ES-I3 (cell line): ENCODE data around the gene CRYZL1.
"Not testable (repeated sequence)": the region's sequence is repeated elsewhere in the genome, so short reads cannot be mapped to it uniquely, and the experiment has no call there.

Experiments used
- H3K36me3 ChIP-seq: 2 replicates; pipeline ENCODE4 v1.6.1; 2013; ENCODE audit warnings: mild to moderate bottlenecking, low read length, control low read depth, moderate library complexity; ENCODE audit not compliant: insufficient read depth
- H3K4me1 ChIP-seq: 2 replicates; pipeline ENCODE4 v1.6.1; 2013; ENCODE audit warnings: mild to moderate bottlenecking, control low read depth, low read length; ENCODE audit not compliant: insufficient read depth
- H3K9ac ChIP-seq: 2 replicates; pipeline ENCODE4 v1.6.1; 2013; ENCODE audit warnings: low read depth, mild to moderate bottlenecking, low read length, moderate library complexity
- H3K9me3 ChIP-seq: 2 replicates; pipeline ENCODE4 v1.6.1; 2013; ENCODE audit warnings: mild to moderate bottlenecking, low read length, moderate library complexity; ENCODE audit not compliant: control insufficient read depth, insufficient read depth

Gene CRYZL1

GRCh38 chr21:33576741-33577141 lies 64.8 kb downstream of the CRYZL1 start:
- not testable (repeated sequence) for H3K4me1 ChIP-seq, H3K9ac ChIP-seq, H3K9me3 ChIP-seq
- H3K36me3 ChIP-seq, result peaks cover 18% of the 10 kb centered on the region

GRCh38 chr21:33572350-33572749 lies 69.2 kb downstream of the CRYZL1 start:
- no peak overlapping the region for H3K9ac ChIP-seq
- H3K4me1 ChIP-seq, result no peaks in the 10 kb centered on the region
- peaks cover 26% of the 10 kb centered on the region for H3K36me3 ChIP-seq
- no peaks in the 10 kb centered on the region for H3K9me3 ChIP-seq

DNA sequence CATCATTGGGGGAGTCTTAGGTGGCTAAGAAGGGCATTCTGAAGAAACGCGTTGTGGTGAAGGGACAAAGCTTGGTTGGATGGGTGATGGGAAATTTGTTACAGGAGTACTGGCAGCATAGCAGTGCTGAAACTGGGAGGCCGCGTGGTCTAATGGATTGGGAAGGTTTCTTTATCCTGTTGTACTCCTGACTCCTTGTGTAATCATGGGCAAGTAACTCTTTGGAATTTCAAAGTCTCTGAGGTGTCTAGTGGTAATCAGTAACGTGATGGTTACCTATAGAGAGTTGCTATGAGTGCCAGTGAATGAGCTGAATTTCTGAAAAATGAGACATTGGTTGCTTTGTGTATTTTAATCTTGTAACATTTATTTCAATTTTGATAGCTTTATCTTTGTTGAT lies 71.5 kb downstream of the CRYZL1 start:
- Histone ChIP-seq H3K9ac (no peak overlapping the region), H3K9me3 (no peaks in the 10 kb centered on the region), H3K36me3 (peaks cover 27% of the 10 kb centered on the region), H3K4me1 (no peaks in the 10 kb centered on the region)

DNA sequence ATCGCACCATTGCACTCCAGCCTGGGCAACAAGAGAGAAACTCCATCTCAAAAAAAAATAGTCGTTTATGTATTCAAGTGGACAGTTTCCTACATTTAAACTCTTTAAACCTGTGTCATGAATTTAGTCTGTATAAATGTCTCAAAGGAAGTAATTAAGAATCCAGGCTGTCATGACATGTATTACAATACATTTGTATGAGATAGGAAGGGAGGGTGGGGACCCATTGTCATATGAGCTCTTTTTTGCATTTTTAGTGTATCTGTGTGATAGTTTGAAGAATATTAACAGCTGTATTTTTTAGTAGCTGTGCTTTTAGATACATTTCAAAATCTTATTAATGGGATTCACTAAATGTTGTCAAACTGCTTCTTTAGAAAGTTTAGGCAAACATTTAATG lies 73.1 kb downstream of the CRYZL1 start:
- Histone ChIP-seq H3K4me1 (no peaks in the 10 kb centered on the region), H3K36me3 (peaks cover 22% of the 10 kb centered on the region), H3K9me3 (no peaks in the 10 kb centered on the region), H3K9ac (no peak overlapping the region)

DNA sequence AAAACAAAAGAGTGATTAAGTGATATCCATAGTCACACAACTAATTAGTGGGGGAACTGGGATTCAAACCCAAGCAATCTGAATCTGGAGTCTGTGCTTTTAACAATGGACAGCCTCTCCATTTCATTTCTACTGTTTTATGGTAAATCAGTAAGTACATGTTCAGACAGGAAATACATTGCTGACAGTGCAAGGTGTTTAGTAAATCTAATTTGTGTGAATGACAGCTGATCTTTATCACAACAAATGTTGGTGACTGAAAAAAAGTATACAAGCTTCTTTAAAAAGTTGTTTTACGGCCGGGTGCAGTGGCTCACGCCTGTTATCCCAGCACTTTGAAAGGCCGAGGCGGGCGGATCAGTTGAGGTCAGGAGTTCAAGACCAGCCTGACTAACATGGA lies 73.6 kb downstream of the CRYZL1 start:
- no peaks in the 10 kb centered on the region for H3K9me3 ChIP-seq
- H3K9ac ChIP-seq, result no peak overlapping the region
- no peaks in the 10 kb centered on the region for H3K4me1 ChIP-seq
- peaks cover 22% of the 10 kb centered on the region for H3K36me3 ChIP-seq

DNA sequence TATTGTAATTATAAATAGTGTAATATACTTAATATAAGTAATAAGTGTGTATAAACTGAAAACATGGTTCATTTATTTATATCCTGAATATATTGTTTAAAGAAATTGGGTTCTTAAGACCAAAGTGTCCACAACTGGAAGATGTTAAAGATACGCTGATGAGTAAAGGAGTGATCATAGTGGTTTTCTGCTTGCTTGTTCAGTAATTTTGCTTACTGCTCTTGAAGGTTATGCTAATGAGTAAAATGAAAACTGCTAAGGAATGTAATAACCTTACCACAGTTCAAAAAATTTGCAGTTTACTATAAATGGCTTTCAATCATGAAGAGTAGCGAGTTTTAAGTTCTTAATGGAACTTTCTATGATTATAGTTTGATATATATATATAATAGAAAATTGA lies 75.0 kb downstream of the CRYZL1 start:
- Histone ChIP-seq H3K36me3 (peaks cover 19% of the 10 kb centered on the region), H3K9me3 (no peaks in the 10 kb centered on the region), H3K4me1 (no peaks in the 10 kb centered on the region), H3K9ac (no peak overlapping the region)

- Histone ChIP-seq H3K9me3 (no peaks in the 10 kb centered on the region), H3K4me1 (no peaks in the 10 kb centered on the region), H3K36me3 (peaks cover 39% of the 10 kb centered on the region), H3K9ac (no peak overlapping the region)
Observed at GRCh38 chr21:33562389-33562788, 79.2 kb downstream of the CRYZL1 start.

GRCh38 chr21:33561373-33561772 lies 80.2 kb downstream of the CRYZL1 start:
- Histone ChIP-seq H3K36me3 (peaks cover 40% of the 10 kb centered on the region), H3K4me1 (no peaks in the 10 kb centered on the region), H3K9ac (no peak overlapping the region), H3K9me3 (no peaks in the 10 kb centered on the region)

DNA sequence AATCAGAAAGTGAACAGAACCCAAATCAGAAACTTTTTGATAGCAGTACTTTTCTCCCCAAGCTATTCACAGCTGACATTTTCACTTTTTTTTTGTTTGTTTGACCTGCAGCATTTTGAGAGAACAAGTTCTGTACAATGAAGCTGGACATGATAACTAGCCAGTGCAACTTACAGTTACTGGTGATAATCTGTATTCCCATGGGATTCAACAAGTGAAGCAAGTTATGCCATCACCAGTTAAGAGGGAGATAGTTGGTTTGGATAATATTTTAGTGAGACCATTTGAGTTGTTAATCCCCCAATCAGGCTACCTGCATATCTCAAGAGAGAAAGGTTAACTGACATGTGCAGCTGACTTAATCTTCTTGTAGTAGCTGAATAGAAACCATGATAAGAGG lies 80.6 kb downstream of the CRYZL1 start:
- Histone ChIP-seq H3K9ac (no peak overlapping the region), H3K36me3 (peaks cover 40% of the 10 kb centered on the region), H3K9me3 (no peaks in the 10 kb centered on the region)

GRCh38 chr21:33559813-33560212 lies 81.7 kb downstream of the CRYZL1 start:
- no peaks in the 10 kb centered on the region for H3K4me1 ChIP-seq
- H3K36me3 ChIP-seq, result peaks cover 43% of the 10 kb centered on the region
- H3K9ac ChIP-seq, result no peak overlapping the region
- no peaks in the 10 kb centered on the region for H3K9me3 ChIP-seq

More for the DNA sequence above, 80.6 kb downstream of the CRYZL1 start:
- no peaks in the 10 kb centered on the region for H3K4me1 ChIP-seq

GRCh38 chr21:33558777-33559421 lies 82.6 kb downstream of the CRYZL1 start:
- Histone ChIP-seq H3K9ac (no peak overlapping the region), H3K9me3 (no peaks in the 10 kb centered on the region), H3K4me1 (no peaks in the 10 kb centered on the region), H3K36me3 (peaks cover 48% of the 10 kb centered on the region)

- no peaks in the 10 kb centered on the region for H3K4me1 ChIP-seq
- H3K36me3 ChIP-seq, result peaks cover 62% of the 10 kb centered on the region
- H3K9me3 ChIP-seq, result no peaks in the 10 kb centered on the region
- no peak overlapping the region for H3K9ac ChIP-seq
Observed at GRCh38 chr21:33557447-33557846, 84.1 kb downstream of the CRYZL1 start.

DNA sequence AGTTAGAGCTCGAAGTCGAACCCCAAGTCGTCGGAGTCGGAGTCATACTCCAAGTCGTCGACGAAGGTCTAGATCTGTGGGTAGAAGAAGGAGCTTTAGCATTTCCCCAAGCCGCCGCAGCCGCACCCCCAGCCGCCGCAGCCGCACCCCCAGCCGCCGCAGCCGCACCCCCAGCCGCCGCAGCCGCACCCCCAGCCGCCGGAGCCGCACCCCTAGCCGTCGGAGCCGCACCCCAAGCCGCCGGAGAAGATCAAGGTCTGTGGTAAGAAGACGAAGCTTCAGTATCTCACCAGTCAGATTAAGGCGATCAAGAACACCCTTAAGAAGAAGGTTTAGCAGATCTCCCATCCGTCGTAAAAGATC lies 86.6 kb downstream of the CRYZL1 start:
- Histone ChIP-seq H3K4me1 (no peaks in the 10 kb centered on the region), H3K9ac (no peak overlapping the region), H3K9me3 (no peaks in the 10 kb centered on the region), H3K36me3 (peaks cover 72% of the 10 kb centered on the region)

- H3K36me3 ChIP-seq, result peaks cover 72% of the 10 kb centered on the region
- H3K4me1 ChIP-seq, result no peaks in the 10 kb centered on the region
- no peaks in the 10 kb centered on the region for H3K9me3 ChIP-seq
- H3K9ac ChIP-seq, result no peak overlapping the region
Observed at GRCh38 chr21:33554236-33554981, 87.1 kb downstream of the CRYZL1 start.

DNA sequence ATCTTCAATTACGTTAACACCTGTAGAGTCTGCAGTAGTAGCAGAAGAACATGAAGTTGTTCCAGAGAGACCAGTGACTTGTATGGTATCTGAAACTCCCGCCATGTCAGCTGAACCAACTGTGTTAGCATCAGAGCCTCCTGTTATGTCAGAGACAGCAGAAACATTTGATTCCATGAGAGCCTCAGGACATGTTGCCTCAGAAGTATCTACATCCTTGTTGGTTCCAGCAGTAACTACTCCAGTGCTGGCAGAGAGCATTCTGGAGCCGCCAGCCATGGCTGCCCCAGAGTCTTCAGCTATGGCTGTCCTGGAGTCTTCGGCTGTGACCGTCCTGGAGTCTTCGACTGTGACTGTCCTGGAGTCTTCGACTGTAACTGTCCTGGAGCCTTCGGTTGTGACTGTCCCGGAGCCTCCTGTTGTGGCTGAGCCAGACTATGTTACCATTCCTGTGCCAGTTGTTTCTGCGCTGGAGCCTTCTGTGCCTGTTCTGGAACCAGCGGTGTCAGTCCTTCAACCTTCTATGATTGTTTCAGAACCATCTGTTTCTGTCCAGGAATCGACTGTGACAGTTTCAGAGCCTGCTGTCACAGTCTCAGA lies 88.4 kb downstream of the CRYZL1 start:
- Histone ChIP-seq H3K36me3 (peaks cover 65% of the 10 kb centered on the region), H3K9ac (no peak overlapping the region), H3K4me1 (no peaks in the 10 kb centered on the region), H3K9me3 (no peaks in the 10 kb centered on the region)
